HG02884 (cell line): ENCODE data around the gene ERMAP.
"Not testable (repeated sequence)": the region's sequence is repeated elsewhere in the genome, so short reads cannot be mapped to it uniquely, and the experiment has no call there.

ENCODE experiments used
- ATAC-seq: cut with Tn5 transposase; IDR thresholded peaks from one replicate; pipeline ENCODE4 v1.9.1; 2021; ENCODE audit warnings: mild to moderate bottlenecking, moderate library complexity; ENCODE audit not compliant: unreplicated experiment

ERMAP gene

GRCh38 chr1:42807056-42807668 lies 9.8 kb upstream of the ERMAP start:
- ATAC-seq, result no peak

GRCh38 chr1:42814815-42815214 lies 2.1 kb upstream of the ERMAP start:
- not testable (repeated sequence) for ATAC-seq

- ATAC-seq, result no peak
Observed at GRCh38 chr1:42815941-42816584, 859 bp upstream of the ERMAP start.

GRCh38 chr1:42817440-42817767 lies 482 bp downstream of the ERMAP start:
- ATAC-seq, result no peak

GRCh38 chr1:42817976-42818375 lies 1.1 kb downstream of the ERMAP start:
- no peak for ATAC-seq

- ATAC-seq, result no peak
Observed at GRCh38 chr1:42820813-42821212, 3.9 kb downstream of the ERMAP start.

- no peak for ATAC-seq
Observed at GRCh38 chr1:42821690-42822089, 4.8 kb downstream of the ERMAP start.

- ATAC-seq, result no peak
Observed at GRCh38 chr1:42822800-42823392, 6.0 kb downstream of the ERMAP start.

GRCh38 chr1:42824481-42825035 lies 7.6 kb downstream of the ERMAP start:
- no peak for ATAC-seq

- no peak for ATAC-seq
Observed at GRCh38 chr1:42825036-42825851, 8.3 kb downstream of the ERMAP start.

- no peak for ATAC-seq
Observed at GRCh38 chr1:42830631-42831030, 13.7 kb downstream of the ERMAP start.

- ATAC-seq, result no peak
Observed at GRCh38 chr1:42831273-42831672, 14.4 kb downstream of the ERMAP start.

GRCh38 chr1:42832641-42833240 lies 15.8 kb downstream of the ERMAP start:
- ATAC-seq, result no peak

GRCh38 chr1:42833981-42834380 lies 17.1 kb downstream of the ERMAP start:
- ATAC-seq, result no peak

- ATAC-seq, result no peak
Observed at GRCh38 chr1:42834803-42835202, 17.9 kb downstream of the ERMAP start.

- ATAC-seq, result no peak
Observed at GRCh38 chr1:42835422-42835821, 18.5 kb downstream of the ERMAP start.

- no peak for ATAC-seq
Observed at GRCh38 chr1:42837709-42838108, 20.8 kb downstream of the ERMAP start.

- no peak for ATAC-seq
Observed at GRCh38 chr1:42838482-42839190, 21.7 kb downstream of the ERMAP start.

- no peak for ATAC-seq
Observed at GRCh38 chr1:42841010-42841409, 24.1 kb downstream of the ERMAP start.

- no peak for ATAC-seq
Observed at GRCh38 chr1:42841440-42842147, 24.7 kb downstream of the ERMAP start.
